IMR-90 (cell line): ENCODE results near the gene NELL1. TPM values are rescaled to one million over a fixed set of nuclear protein-coding genes. Genes with fewer than 3 reads are reported as not detected.

Source experiments
- ATAC-seq: fragments of 200-7000 bp; cut with Tn5 transposase; 2 replicates; pipeline ENCODE4 v1.9.1; 2020; ENCODE audit warnings: low read depth, mild to moderate bottlenecking, moderate library complexity
- BruUV-seq: library from RNA; stranded (reverse); fragments of 400-500 nt; replicated peaks from 2 replicates; lab custom pipeline; 2021; lab: Mats Ljungman, UMichigan
- CTCF ChIA-PET: fragments of 300-600 bp; formaldehyde crosslinking; extraction: SDS; loops from one replicate; lab custom pipeline; 2021; ENCODE audit warnings: antibody characterized with exemption; lab: Yijun Ruan, JAX
- POLR2A ChIA-PET: fragments of 300-600 bp; sonication (Branson Sonifier 250); formaldehyde crosslinking; loops from one replicate; lab custom pipeline; 2022; ENCODE audit warnings: antibody characterized with exemption; ENCODE audit not compliant: unreplicated experiment; lab: Charles Lee
- DNase-seq: peaks from one replicate; pipeline ENCODE4 v3.0.0; 2013
- H2AFZ ChIP-seq: replicated peaks from 2 replicates; pipeline ENCODE3; 2013; ENCODE audit warnings: low read length, mild to moderate bottlenecking; ENCODE audit not compliant: poor library complexity
- H2AK5ac ChIP-seq: 2 replicates; pipeline ENCODE4 v1.6.1; 2013; ENCODE audit warnings: low read depth, low read length, inconsistent platforms
- H2AK9ac ChIP-seq: replicated peaks from 2 replicates; pipeline ENCODE3; 2013; ENCODE audit warnings: mild to moderate bottlenecking, low read depth, low read length, moderate library complexity; ENCODE audit not compliant: poor library complexity
- H2BK120ac ChIP-seq: 2 replicates; pipeline ENCODE4 v1.6.1; 2013; ENCODE audit warnings: low read depth, low read length, inconsistent platforms
- H2BK15ac ChIP-seq: 3 replicates; pipeline ENCODE4 v1.6.1; 2013; ENCODE audit warnings: low read depth, low read length, inconsistent platforms
- H2BK20ac ChIP-seq: 2 replicates; pipeline ENCODE4 v1.6.1; 2013; ENCODE audit warnings: low read depth, mild to moderate bottlenecking, inconsistent platforms, low read length, moderate library complexity
- H2BK5ac ChIP-seq: 2 replicates; pipeline ENCODE4 v1.6.1; 2013; ENCODE audit warnings: mild to moderate bottlenecking, low read depth, low read length, inconsistent platforms; ENCODE audit not compliant: poor library complexity, severe bottlenecking
- H3K14ac ChIP-seq: replicated peaks from 2 replicates; pipeline ENCODE4 v1.6.1; 2013; ENCODE audit warnings: low read depth, low read length, inconsistent platforms
- H3K18ac ChIP-seq: 2 replicates; pipeline ENCODE4 v1.6.1; 2013; ENCODE audit warnings: low read depth, low read length, control low read depth
- H3K23ac ChIP-seq: 2 replicates; pipeline ENCODE4 v1.6.1; 2013; ENCODE audit warnings: low read depth, low read length, inconsistent platforms
- H3K27ac ChIP-seq: 2 replicates; pipeline ENCODE4 v1.5.1; 2013; ENCODE audit warnings: mild to moderate bottlenecking, control low read depth, low read length; ENCODE audit not compliant: insufficient read depth
- H3K27me3 ChIP-seq: 2 replicates; pipeline ENCODE4 v1.6.1; 2013; ENCODE audit warnings: low read length; ENCODE audit not compliant: control insufficient read depth, insufficient read depth
- H3K36me3 ChIP-seq: 2 replicates; pipeline ENCODE4 v1.6.1; 2013; ENCODE audit warnings: low read length, mixed read lengths; ENCODE audit not compliant: control insufficient read depth, insufficient read depth
- H3K4ac ChIP-seq: 2 replicates; pipeline ENCODE4 v1.6.1; 2013; ENCODE audit warnings: low read depth, low read length, inconsistent platforms
- H3K4me1 ChIP-seq: 2 replicates; pipeline ENCODE4 v1.6.1; 2013; ENCODE audit warnings: low read length, mixed read lengths; ENCODE audit not compliant: control insufficient read depth, insufficient read depth
- H3K4me2 ChIP-seq: 2 replicates; pipeline ENCODE4 v1.6.1; 2013; ENCODE audit warnings: low read depth, mild to moderate bottlenecking, control low read depth, low read length, moderate library complexity
- H3K4me3 ChIP-seq: 2 replicates; pipeline ENCODE4 v1.5.1; 2013; ENCODE audit warnings: low read depth, mild to moderate bottlenecking, control low read depth, low read length, moderate library complexity; ENCODE audit not compliant: insufficient read depth
- H3K56ac ChIP-seq: 2 replicates; pipeline ENCODE4 v1.6.1; 2013; ENCODE audit warnings: low read length, inconsistent platforms; ENCODE audit not compliant: insufficient read depth; ENCODE audit errors: extremely low read depth
- H3K79me1 ChIP-seq, 2 experiments: 2 replicates each; pipeline ENCODE4 v1.6.1; 2013; ENCODE audit warnings: low read length in 2 of 2, inconsistent platforms in 1 of 2, low read depth in 1 of 2
- H3K9ac ChIP-seq: 2 replicates; pipeline ENCODE4 v1.6.1; 2013; ENCODE audit warnings: low read depth, low read length, control low read depth
- H3K9me1 ChIP-seq: 2 replicates; pipeline ENCODE4 v1.6.1; 2013; ENCODE audit warnings: low read length, inconsistent platforms; ENCODE audit not compliant: insufficient read depth
- H3K9me3 ChIP-seq: 2 replicates; pipeline ENCODE4 v1.6.1; 2013; ENCODE audit warnings: low read length; ENCODE audit not compliant: control insufficient read depth, insufficient read depth
- H4K20me1 ChIP-seq: 2 replicates; pipeline ENCODE4 v1.6.1; 2013; ENCODE audit warnings: low read length, inconsistent platforms; ENCODE audit not compliant: insufficient read depth
- H4K5ac ChIP-seq: 2 replicates; pipeline ENCODE4 v1.6.1; 2013; ENCODE audit warnings: mild to moderate bottlenecking, low read depth, low read length, control low read depth
- H4K8ac ChIP-seq, 2 experiments: 2 replicates each; pipeline ENCODE4 v1.6.1; 2013; ENCODE audit warnings: low read depth in 2 of 2, low read length in 2 of 2, control low read depth in 1 of 2, inconsistent platforms in 1 of 2
- H4K91ac ChIP-seq: 2 replicates; pipeline ENCODE4 v1.6.1; 2013; ENCODE audit warnings: low read depth, low read length, inconsistent platforms; ENCODE audit not compliant: insufficient read depth
- BHLHE40 ChIP-seq: fragments of 150-350 bp; IDR thresholded peaks from 2 replicates; pipeline ENCODE4 v1.6.1; 2016; ENCODE audit warnings: mild to moderate bottlenecking, low read depth, low read length
- CHD1 ChIP-seq: IDR thresholded peaks from 2 replicates; pipeline ENCODE4 v1.6.1; 2012; ENCODE audit warnings: low read depth, low read length, improper control_type of control experiment
- FOS ChIP-seq: fragments of 150-350 bp; IDR thresholded peaks from 2 replicates; pipeline ENCODE4 v1.6.1; 2016; ENCODE audit warnings: low read depth, low read length
- MAZ ChIP-seq: IDR thresholded peaks from 2 replicates; pipeline ENCODE4 v1.6.1; 2012; ENCODE audit warnings: low read depth, mild to moderate bottlenecking, low read length, improper control_type of control experiment, moderate library complexity, borderline replicate concordance
- RAD21 ChIP-seq: IDR thresholded peaks from 2 replicates; pipeline ENCODE4 v1.6.1; 2012; ENCODE audit warnings: low read length, improper control_type of control experiment
- RCOR1 ChIP-seq: IDR thresholded peaks from 2 replicates; pipeline ENCODE4 v1.6.1; 2012; ENCODE audit warnings: mild to moderate bottlenecking, low read length, improper control_type of control experiment; ENCODE audit not compliant: insufficient replicate concordance
- SMC3 ChIP-seq: fragments of 150-350 bp; IDR thresholded peaks from 2 replicates; pipeline ENCODE4 v1.6.1; 2016; ENCODE audit warnings: low read depth, mild to moderate bottlenecking, antibody characterized with exemption, low read length, moderate library complexity
- WGBS, 2 experiments: methylation state at CpG; one replicate each; pipeline versions ENCODE4 v1.1.5 to v1.1.7; 2013; ENCODE audit warnings: missing lambda C conversion rate in 2 of 2; ENCODE audit not compliant: insufficient read length in 1 of 2; ENCODE audit errors: extremely low coverage in 2 of 2; 5-methylcytosine and 5-hydroxymethylcytosine counted together
- dilution Hi-C: fragments of 300-500 bp; cut with HindIII; formaldehyde crosslinking; loops from one replicate; pipeline ENCODE4 v1.14.3; 2018; ENCODE audit warnings: low sequenced_read_pairs; ENCODE audit not compliant: unreplicated experiment
- in situ Hi-C: fragments of 300-500 bp; cut with MboI; formaldehyde crosslinking; loops from 3 replicates; pipeline ENCODE4 v1.14.3; 2019; ENCODE audit warnings: low sequenced_read_pairs, inconsistent platforms, mixed read lengths
- intact Hi-C: fragments of 100-400 bp; cut with micrococcal nuclease; formaldehyde crosslinking; loops from 2 replicates; pipeline ENCODE4 v1.10.0; 2022
- polyA plus RNA-seq, 3 experiments: library from polyadenylated mRNA; depleted of rRNA; stranded (reverse); fragments of >200 nt; gene quantifications; 2 replicates each; pipeline ENCODE4 v1.2.3, GENCODE V29; 2012; ENCODE audit warnings: low replicate concordance in 1 of 3
- total RNA-seq: library from RNA; depleted of rRNA; stranded (reverse); fragments of >200 nt; gene quantifications from 2 replicates; pipeline ENCODE4 v1.2.3, GENCODE V29; 2012

The NELL1 gene
- total and polyA plus RNA-seq, 2 of the 4 experiments (the other 2 are of a cell fraction), result not detected

DNA sequence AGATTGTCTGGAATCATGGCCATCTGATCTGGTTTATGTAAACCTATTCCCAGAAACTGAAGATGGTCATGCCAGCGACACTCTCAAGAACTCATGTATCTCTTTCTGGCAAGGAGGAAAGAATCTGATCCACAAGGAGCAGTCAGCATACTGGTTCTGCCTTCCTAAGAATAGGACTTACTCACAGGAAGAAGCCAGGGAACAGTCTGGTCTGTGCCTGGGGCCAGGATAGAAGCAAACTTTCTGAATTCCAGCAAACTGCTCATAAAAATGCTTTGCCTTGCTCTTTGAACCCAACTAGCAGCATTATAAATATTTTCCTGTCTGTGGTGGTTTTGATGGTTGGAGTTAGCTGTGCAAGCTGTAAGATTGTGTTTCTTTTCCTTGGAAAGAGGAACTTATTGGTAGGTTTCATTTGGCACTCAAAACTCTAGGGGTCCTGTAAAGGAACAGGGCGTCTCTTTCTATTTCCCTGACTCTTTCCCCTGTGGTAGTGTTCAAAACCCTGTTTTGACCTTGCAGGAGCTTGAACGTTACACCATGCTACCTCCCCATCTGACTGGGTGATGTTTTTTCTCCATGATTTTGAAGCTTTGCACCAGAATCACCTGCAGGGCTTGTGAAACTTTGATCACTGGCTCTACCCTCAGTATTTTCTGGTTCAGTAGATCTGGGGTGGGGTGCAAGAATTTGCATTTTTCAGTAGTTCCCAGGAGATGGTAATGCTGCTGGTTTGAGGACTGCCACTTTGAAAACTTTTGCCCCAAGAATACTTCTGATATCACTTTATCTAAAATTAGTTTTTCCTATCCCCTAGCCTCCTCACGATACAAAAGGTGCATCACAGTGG, 895.7 kb downstream of the NELL1 start:
- H3K56ac ChIP-seq, result no peak overlapping the region
- H3K23ac ChIP-seq, result no peak overlapping the region
- no peak overlapping the region for H2AK5ac ChIP-seq
- TF ChIP-seq RCOR1, result no peak
- no peak for TF ChIP-seq BHLHE40
- TF ChIP-seq CHD1, result no peak
- no peak for TF ChIP-seq SMC3
- TF ChIP-seq MAZ, result no peak
- TF ChIP-seq RAD21, result no peak
- TF ChIP-seq FOS, result no peak
- no peaks in the 10 kb centered on the region for H3K36me3 ChIP-seq
- in situ Hi-C loops, result no loop called here
- no peak for DNase-seq
- no peak overlapping the region for H3K9ac ChIP-seq
- no peaks in the 10 kb centered on the region for H3K9me1 ChIP-seq
- no peak overlapping the region for H2BK5ac ChIP-seq
- no peak overlapping the region for H2BK20ac ChIP-seq
- H3K9me3 ChIP-seq, result peaks cover 2% of the 10 kb centered on the region
- no peak overlapping the region for H3K18ac ChIP-seq
- CTCF ChIA-PET, result no interaction called here
- no peak overlapping the region for H3K4ac ChIP-seq
- H3K27ac ChIP-seq, result no peak overlapping the region
- no peaks in the 10 kb centered on the region for H3K27me3 ChIP-seq
- ATAC-seq, result no peak
- no peak overlapping the region for H2BK15ac ChIP-seq
- POLR2A ChIA-PET, result no interaction called here
- H3K4me1 ChIP-seq, result no peaks in the 10 kb centered on the region
- H4K5ac ChIP-seq, result no peak overlapping the region
- no peak overlapping the region for H4K91ac ChIP-seq
- WGBS, 2 experiments, result no CpG with 5 or more reads among the region's 4 CpGs
- no peaks in the 10 kb centered on the region for H3K79me1 ChIP-seq
- H2BK120ac ChIP-seq, result no peak overlapping the region
- H4K20me1 ChIP-seq, result no peaks in the 10 kb centered on the region
- intact Hi-C loops, result no loop called here
- H4K8ac ChIP-seq, result no peak overlapping the region
- dilution Hi-C loops, result no loop called here
- no peak overlapping the region for H3K4me3 ChIP-seq
- no peak overlapping the region for H3K4me2 ChIP-seq
- no peak overlapping the region for H2AK9ac ChIP-seq
- BruUV-seq, result no TSS peak
- H2AFZ ChIP-seq, result no peak overlapping the region
- no peak overlapping the region for H3K14ac ChIP-seq
